ENCODE data around the gene GPSM3. TPM values are rescaled to one million over a fixed set of nuclear protein-coding genes. Genes with fewer than 3 reads are reported as not detected.
A peak's percentile ranks its signal among the peaks of the same experiment; 100 is the strongest.

GPSM3 gene
- total RNA-seq, 5 donors from 2014 or later (not counting 1 experiment from before 2014, with no cell fraction given): 267 to 311 (median 274) TPM

DNA sequence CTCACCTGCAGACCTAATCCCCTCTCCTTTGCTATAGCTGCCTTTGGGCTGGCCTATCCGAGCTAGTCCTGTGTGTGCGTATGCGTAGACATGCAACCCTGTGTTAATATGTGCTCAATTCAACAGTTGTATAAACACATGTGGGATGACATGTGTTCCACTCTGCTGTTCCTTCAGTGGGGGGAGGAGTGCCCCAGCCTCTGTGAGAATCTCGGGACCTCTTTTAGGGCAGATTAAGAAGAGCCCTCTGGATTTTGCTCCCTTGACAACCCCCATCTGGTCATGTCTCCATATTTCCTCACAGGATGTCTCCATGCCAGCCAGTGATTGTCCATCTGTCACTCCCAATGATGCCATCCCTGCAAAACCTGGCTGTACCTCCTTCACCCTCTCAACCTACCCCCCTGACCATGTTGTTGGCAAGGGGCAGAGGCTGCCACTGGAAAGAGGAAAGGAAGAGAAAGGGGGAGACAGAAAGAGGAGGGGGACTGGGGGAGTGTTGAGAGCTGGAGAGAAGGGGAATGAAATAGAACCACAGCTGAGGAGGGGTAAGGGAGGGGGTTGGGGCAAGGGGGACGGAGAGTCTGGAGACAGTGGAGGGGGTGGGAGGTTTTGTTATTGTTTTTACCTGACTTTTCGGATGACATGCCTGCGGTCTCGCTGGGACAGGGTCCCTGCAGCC lies 41.1 kb downstream of the GPSM3 start:
- DNase-seq (peak in 3 of 35 experiments; percentile 22 to 32 (median 30)), ATAC-seq (replicated peaks in 1 of 4) (no peak)
- no peaks in the 10 kb centered on the region for H3K36me3 Mint-ChIP-seq
- H3K4me1 ChIP-seq (ENCODE audit: control insufficient read depth in 1 of 2, extremely low read depth in 1 of 2, insufficient read depth in 2 of 2, low read length in 2 of 2): peaks cover 6 to 77% of the 10 kb centered on the region in 2 experiments
- H3K4me3 ChIP-seq (ENCODE audit: control insufficient read depth in 1 of 2, extremely low read depth in 1 of 2, low read length in 1 of 2): peak overlapping the region in 1 of 2 donors; percentile 26
- 86% methylated on average over 2 of the region's 8 CpGs for WGBS (ENCODE audit: insufficient coverage)
- H3K27ac ChIP-seq (ENCODE audit: low read length): no peak overlapping the region
- H3K36me3 ChIP-seq (ENCODE audit: control insufficient read depth in 2 of 2, extremely low read depth in 1 of 2, insufficient read depth in 1 of 2, low read length in 1 of 2): no peaks in the 10 kb centered on the region
- H3K27ac Mint-ChIP-seq: peak overlapping the region in 1 of 2 donors; percentile 41
- H3K27me3 ChIP-seq (replicated peaks in 1 of 2; ENCODE audit: control insufficient read depth in 2 of 2, extremely low read depth in 1 of 2, insufficient read depth in 2 of 2, low read length in 1 of 2): peaks cover 5 to 49% of the 10 kb centered on the region in 2 experiments
- no peaks in the 10 kb centered on the region for H3K9me3 Mint-ChIP-seq
- CTCF ChIA-PET: interaction anchor here in 1 of 2 donors (0.6 kb wide), 2 partner anchors 8 to 92 kb away, joined by 3 to 5 read pairs; no protein-coding TSS in a partner anchor
- H3K27me3 Mint-ChIP-seq: peaks cover 6 to 40% of the 10 kb centered on the region in 2 donors
- peak overlapping the region; percentile 72 to 91 (median 72) for H3K4me3 Mint-ChIP-seq
- peaks cover 61 to 75% (median 74%) of the 10 kb centered on the region in 3 donors for H3K4me1 Mint-ChIP-seq
- POLR2A ChIA-PET: interaction anchor here in 1 of 2 donors (0.5 to 0.7 kb wide), 2 partner anchors 10 to 46 kb away, joined by 5 to 15 read pairs; no protein-coding TSS in a partner anchor
- no peaks in the 10 kb centered on the region for H3K9me3 ChIP-seq

DNA sequence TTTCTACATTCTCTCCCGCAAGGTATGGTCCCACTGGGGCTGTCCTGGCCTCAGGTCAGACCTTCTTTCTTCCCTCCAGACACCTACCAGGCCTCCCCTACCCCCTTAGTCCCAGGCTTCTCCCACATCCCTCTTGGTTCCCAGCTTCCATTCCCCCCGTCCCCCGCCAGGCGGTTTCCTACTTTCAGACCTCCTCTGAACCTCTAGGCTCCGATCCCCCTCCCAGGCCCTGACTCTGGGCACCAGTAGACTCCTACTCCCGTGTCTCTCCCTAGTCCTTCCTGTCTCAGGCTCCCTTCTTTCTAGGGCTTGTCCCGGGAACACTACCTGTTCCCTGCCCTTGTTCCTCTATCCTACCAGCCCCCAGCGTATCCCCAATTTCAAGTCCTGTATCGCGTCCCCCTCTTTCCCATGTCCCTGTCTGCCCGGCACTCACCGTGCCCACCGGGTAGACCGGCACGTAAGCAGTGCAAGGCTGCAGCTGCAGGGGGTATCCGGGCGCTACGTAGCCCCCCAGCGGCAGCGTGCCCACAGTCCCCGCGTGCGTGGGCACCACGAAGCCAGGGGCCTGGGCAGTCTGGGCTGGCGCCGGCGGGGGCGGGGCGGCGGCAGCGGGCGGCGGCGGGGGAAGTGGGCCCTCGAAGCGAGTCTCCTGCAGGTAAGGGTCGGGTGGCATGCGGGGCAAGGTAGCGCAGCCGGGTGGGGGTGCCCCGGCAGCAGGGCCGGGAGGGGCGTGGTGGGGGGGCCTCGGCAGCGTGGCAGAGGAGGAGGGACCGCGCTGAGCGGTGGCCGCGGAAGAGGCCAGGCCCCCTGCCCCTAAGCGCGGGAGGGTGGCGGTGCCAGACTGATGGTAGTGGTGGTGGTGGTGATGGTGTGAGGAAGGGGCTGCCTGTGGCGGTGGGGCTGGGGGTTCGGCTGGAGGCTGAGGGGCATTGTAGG lies 42.2 kb downstream of the GPSM3 start:
- Mint-ChIP-seq H3K4me1 (peaks cover 55 to 69% (median 68%) of the 10 kb centered on the region in 3 donors), H3K4me3 (peak overlapping the region; percentile 31 to 91 (median 72)), H3K9me3 (no peaks in the 10 kb centered on the region), H3K27me3 (peaks cover 6 to 42% of the 10 kb centered on the region in 2 donors), H3K36me3 (no peaks in the 10 kb centered on the region), H3K27ac (peak overlapping the region; percentile 28 to 29)
- CTCF ChIA-PET: no interaction called here
- no peaks in the 10 kb centered on the region for H3K9me3 ChIP-seq
- no peak overlapping the region for H3K27ac ChIP-seq (ENCODE audit: low read length)
- DNase-seq (no peak), ATAC-seq (replicated peaks in 1 of 4) (no peak)
- H3K36me3 ChIP-seq (ENCODE audit: control insufficient read depth in 2 of 2, extremely low read depth in 1 of 2, insufficient read depth in 1 of 2, low read length in 1 of 2): no peaks in the 10 kb centered on the region
- WGBS (ENCODE audit: insufficient coverage): 64% methylated on average over 49 of the region's 55 CpGs
- peaks cover 5 to 49% of the 10 kb centered on the region in 2 experiments for H3K27me3 ChIP-seq (replicated peaks in 1 of 2; ENCODE audit: control insufficient read depth in 2 of 2, extremely low read depth in 1 of 2, insufficient read depth in 2 of 2, low read length in 1 of 2)
- POLR2A ChIA-PET: no interaction called here
- H3K4me3 ChIP-seq (ENCODE audit: control insufficient read depth in 1 of 2, extremely low read depth in 1 of 2, low read length in 1 of 2): no peak overlapping the region
- H3K4me1 ChIP-seq (ENCODE audit: control insufficient read depth in 1 of 2, extremely low read depth in 1 of 2, insufficient read depth in 2 of 2, low read length in 2 of 2): peaks cover 5 to 70% of the 10 kb centered on the region in 2 experiments

DNA sequence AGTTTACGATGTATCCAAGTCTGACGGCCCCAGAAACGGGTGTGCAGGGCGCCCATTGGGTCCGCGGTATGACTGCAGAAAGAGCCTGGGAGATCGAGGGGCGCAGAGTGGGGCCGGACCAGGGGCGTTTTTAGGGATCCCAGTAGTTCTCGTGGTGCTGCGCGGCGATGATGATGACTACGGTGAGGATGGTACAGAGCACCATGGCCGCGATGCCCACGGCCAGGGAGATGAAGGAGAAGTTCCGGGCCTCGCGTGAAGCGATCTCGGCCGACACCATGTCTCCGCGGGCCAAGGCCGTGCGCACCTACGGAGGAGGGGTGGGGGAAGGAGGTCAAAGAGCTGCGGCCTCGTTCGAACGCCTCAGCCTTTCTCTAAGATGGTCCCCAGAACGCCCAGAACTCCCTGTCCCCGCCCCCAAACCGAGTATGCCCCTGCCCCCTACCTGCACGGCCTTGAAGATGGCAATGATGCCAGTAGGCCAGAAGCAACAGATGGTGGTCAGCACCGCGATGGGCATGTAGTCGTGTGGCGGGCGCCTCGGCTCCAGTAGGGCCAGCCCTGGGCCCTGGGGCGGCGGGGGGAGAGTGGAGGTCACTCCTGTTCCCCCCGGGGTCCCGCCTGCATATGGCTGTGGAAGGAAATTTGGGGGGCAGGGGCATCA lies 43.2 kb downstream of the GPSM3 start:
- Mint-ChIP-seq H3K4me3 (peak overlapping the region; percentile 78 to 90 (median 80)), H3K9me3 (no peaks in the 10 kb centered on the region), H3K36me3 (no peaks in the 10 kb centered on the region), H3K4me1 (peaks cover 45 to 59% (median 58%) of the 10 kb centered on the region in 3 donors), H3K27me3 (peaks cover 6 to 42% of the 10 kb centered on the region in 2 donors), H3K27ac (peak overlapping the region; percentile 58)
- Histone ChIP-seq H3K27ac (ENCODE audit: low read length) (no peak overlapping the region), H3K4me1 (ENCODE audit: control insufficient read depth in 1 of 2, extremely low read depth in 1 of 2, insufficient read depth in 2 of 2, low read length in 2 of 2) (peaks cover 0 to 60% of the 10 kb centered on the region in 2 experiments), H3K4me3 (ENCODE audit: control insufficient read depth in 1 of 2, extremely low read depth in 1 of 2, low read length in 1 of 2) (peak overlapping the region; percentile 35 to 60), H3K9me3 (no peaks in the 10 kb centered on the region), H3K36me3 (ENCODE audit: control insufficient read depth in 2 of 2, extremely low read depth in 1 of 2, insufficient read depth in 1 of 2, low read length in 1 of 2) (no peaks in the 10 kb centered on the region), H3K27me3 (replicated peaks in 1 of 2; ENCODE audit: control insufficient read depth in 2 of 2, extremely low read depth in 1 of 2, insufficient read depth in 2 of 2, low read length in 1 of 2) (peaks cover 5 to 49% of the 10 kb centered on the region in 2 experiments)
- ChIA-PET CTCF (no interaction called here), POLR2A (no interaction called here)
- peak in 2 of 35 experiments; percentile 30 to 37 for DNase-seq
- WGBS (ENCODE audit: insufficient coverage): 35% methylated on average over 34 of the region's 47 CpGs
- peak in 3 of 4 experiments; percentile 8 to 21 (median 10) for ATAC-seq (replicated peaks in 1 of 4)

DNA sequence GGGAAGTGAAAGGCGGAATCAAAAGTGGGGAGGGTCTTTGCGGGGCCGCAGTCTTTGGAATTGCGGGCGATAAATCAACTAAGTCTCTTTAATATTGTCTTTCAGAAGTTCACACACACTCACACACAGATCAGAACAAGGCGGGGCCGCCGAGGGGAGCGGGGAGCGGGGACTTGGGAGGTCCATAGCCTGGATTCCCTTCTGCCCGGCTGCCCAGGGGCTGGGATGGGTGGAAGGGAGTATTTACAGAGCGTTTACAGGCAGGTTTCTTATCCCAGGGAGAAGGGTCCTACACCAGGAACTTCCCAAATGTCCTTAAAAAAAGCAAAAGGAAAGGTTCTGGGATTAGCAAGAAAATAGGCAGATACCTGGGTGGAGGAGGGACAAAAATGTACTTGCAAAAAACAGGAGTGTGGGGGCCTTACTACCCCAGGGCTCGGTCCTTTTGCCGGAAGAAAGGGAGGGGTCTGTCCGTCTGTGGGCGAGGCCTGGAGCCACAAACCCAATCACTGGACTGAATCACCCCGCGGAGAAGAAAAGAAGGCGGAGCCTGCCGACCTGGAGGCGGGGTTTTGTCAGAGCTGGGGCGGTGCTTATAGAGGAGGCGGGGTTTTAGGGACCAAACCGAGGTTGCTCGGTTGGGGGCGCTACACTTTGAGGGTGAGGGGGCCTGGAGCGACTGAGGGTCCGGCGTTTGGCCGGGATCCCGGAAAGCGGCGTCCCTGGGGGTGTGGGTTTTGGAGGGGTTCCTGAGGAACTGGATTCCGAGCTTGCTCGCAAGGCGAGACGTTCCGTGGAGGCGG lies 44.0 kb downstream of the GPSM3 start:
- no peak overlapping the region for H3K27ac ChIP-seq (ENCODE audit: low read length)
- peak overlapping the region; percentile 78 to 90 (median 80) for H3K4me3 Mint-ChIP-seq
- H3K36me3 Mint-ChIP-seq: no peaks in the 10 kb centered on the region

DNA sequence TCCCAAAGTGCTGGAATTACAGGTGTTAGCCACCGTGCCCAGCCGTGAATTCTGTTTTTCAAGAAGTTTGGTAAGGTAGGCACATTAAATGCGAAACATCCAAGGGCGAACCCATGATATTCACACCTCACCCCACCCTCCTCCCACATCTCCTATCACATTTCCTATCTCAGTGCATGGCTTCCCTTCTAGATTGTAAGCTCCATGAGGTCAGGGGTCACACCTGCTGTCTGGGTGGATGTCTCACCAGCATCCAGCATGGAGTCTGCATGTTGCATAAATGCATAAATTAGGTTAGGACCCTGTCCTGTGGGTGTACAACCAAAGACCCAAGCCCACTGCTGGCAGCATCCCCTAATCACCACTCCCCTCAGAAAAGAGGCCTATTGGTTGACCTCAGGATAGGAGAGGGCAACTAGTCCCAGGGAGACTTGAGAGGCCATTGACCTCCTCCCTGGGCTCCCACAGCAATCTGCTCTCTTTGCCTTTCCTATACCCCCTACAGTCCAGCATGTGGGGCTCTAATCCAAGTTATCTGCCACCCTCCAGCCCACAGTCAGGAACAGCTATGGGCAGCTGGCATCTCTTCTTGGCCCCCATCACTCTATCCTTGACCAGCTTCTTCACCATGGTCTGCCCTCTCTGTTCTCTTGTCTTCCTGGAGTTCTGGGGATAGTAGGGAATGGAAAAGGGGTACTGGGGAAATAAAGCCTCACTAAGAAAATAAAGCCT lies 44.9 kb downstream of the GPSM3 start:
- peaks cover 36 to 43% (median 43%) of the 10 kb centered on the region in 3 donors for H3K4me1 Mint-ChIP-seq
- H3K36me3 ChIP-seq (ENCODE audit: control insufficient read depth in 2 of 2, extremely low read depth in 1 of 2, insufficient read depth in 1 of 2, low read length in 1 of 2): no peaks in the 10 kb centered on the region
- H3K27ac Mint-ChIP-seq: no peak overlapping the region
- H3K9me3 ChIP-seq: no peaks in the 10 kb centered on the region
- H3K27me3 Mint-ChIP-seq: peaks cover 6 to 35% of the 10 kb centered on the region in 2 donors
- peaks cover 0 to 43% of the 10 kb centered on the region in 2 experiments for H3K4me1 ChIP-seq (ENCODE audit: control insufficient read depth in 1 of 2, extremely low read depth in 1 of 2, insufficient read depth in 2 of 2, low read length in 2 of 2)
- WGBS (ENCODE audit: insufficient coverage): no CpG with 5 or more reads among the region's 4 CpGs
- ChIA-PET CTCF (interaction anchor here in 1 of 2 donors (0.7 kb wide), 1 partner anchor 1822 kb away, joined by 3 read pairs; no protein-coding TSS in a partner anchor), POLR2A (interaction anchor here in 1 of 2 donors (0.7 kb wide), 1 partner anchor 19 kb away, joined by 7 read pairs; no protein-coding TSS in a partner anchor)
- no peaks in the 10 kb centered on the region for H3K36me3 Mint-ChIP-seq
- H3K4me3 ChIP-seq (ENCODE audit: control insufficient read depth in 1 of 2, extremely low read depth in 1 of 2, low read length in 1 of 2): no peak overlapping the region
- ATAC-seq (replicated peaks in 1 of 4) (no peak), DNase-seq (peak in 1 of 35 experiments; percentile 32)
- peak overlapping the region in 1 of 3 donors; percentile 90 for H3K4me3 Mint-ChIP-seq
- no peaks in the 10 kb centered on the region for H3K9me3 Mint-ChIP-seq
- no peak overlapping the region for H3K27ac ChIP-seq (ENCODE audit: low read length)
- H3K27me3 ChIP-seq (replicated peaks in 1 of 2; ENCODE audit: control insufficient read depth in 2 of 2, extremely low read depth in 1 of 2, insufficient read depth in 2 of 2, low read length in 1 of 2): peaks cover 5 to 41% of the 10 kb centered on the region in 2 experiments

More for the DNA sequence above, 44.0 kb downstream of the GPSM3 start:
- H3K27me3 ChIP-seq (replicated peaks in 1 of 2; ENCODE audit: control insufficient read depth in 2 of 2, extremely low read depth in 1 of 2, insufficient read depth in 2 of 2, low read length in 1 of 2): peaks cover 5 to 45% of the 10 kb centered on the region in 2 experiments
- Mint-ChIP-seq H3K4me1 (peaks cover 45 to 52% (median 52%) of the 10 kb centered on the region in 3 donors), H3K27ac (peak overlapping the region; percentile 58), H3K27me3 (peaks cover 6 to 42% of the 10 kb centered on the region in 2 donors), H3K9me3 (no peaks in the 10 kb centered on the region)
- DNase-seq (peak; percentile 31 to 77 (median 64)), ATAC-seq (replicated peaks in 1 of 4) (peak; percentile 75 to 82 (median 76))
- 17% methylated on average over 26 of the region's 39 CpGs for WGBS (ENCODE audit: insufficient coverage)
- peaks cover 0 to 53% of the 10 kb centered on the region in 2 experiments for H3K4me1 ChIP-seq (ENCODE audit: control insufficient read depth in 1 of 2, extremely low read depth in 1 of 2, insufficient read depth in 2 of 2, low read length in 2 of 2)
- POLR2A ChIA-PET: no interaction called here
- peak overlapping the region; percentile 35 to 60 for H3K4me3 ChIP-seq (ENCODE audit: control insufficient read depth in 1 of 2, extremely low read depth in 1 of 2, low read length in 1 of 2)
- CTCF ChIA-PET: interaction anchor here in 1 of 2 donors (0.7 kb wide), 1 partner anchor 1821 kb away, joined by 3 read pairs; no protein-coding TSS in a partner anchor
- H3K9me3 ChIP-seq: no peaks in the 10 kb centered on the region
- no peaks in the 10 kb centered on the region for H3K36me3 ChIP-seq (ENCODE audit: control insufficient read depth in 2 of 2, extremely low read depth in 1 of 2, insufficient read depth in 1 of 2, low read length in 1 of 2)
